ENCODE results near the gene TBC1D14. TPM values are rescaled to one million over a fixed set of nuclear protein-coding genes. Genes with fewer than 3 reads are reported as not detected.

TBC1D14 gene
- total and polyA plus RNA-seq, 11 donors, result 9.8 to 51.0 (median 34.3) TPM

- 73 to 91% (median 86%) methylated on average over 8 to 12 of the region's 12 CpGs for WGBS, 4 donors
- intact Hi-C loops (cut with DNase I), result no loop called here
- no peaks in the 10 kb centered on the region for H3K27me3 ChIP-seq
- no peak overlapping the region for H3K4me3 ChIP-seq
- ATAC-seq (peak; percentile 81 to 86 (median 84)), DNase-seq (peak in 2 of 5 donors; percentile 60 to 73)
- TF ChIP-seq POLR2A (IDR thresholded peaks at IDR 0.05), result no peak
- TF ChIP-seq, protein P1, sequence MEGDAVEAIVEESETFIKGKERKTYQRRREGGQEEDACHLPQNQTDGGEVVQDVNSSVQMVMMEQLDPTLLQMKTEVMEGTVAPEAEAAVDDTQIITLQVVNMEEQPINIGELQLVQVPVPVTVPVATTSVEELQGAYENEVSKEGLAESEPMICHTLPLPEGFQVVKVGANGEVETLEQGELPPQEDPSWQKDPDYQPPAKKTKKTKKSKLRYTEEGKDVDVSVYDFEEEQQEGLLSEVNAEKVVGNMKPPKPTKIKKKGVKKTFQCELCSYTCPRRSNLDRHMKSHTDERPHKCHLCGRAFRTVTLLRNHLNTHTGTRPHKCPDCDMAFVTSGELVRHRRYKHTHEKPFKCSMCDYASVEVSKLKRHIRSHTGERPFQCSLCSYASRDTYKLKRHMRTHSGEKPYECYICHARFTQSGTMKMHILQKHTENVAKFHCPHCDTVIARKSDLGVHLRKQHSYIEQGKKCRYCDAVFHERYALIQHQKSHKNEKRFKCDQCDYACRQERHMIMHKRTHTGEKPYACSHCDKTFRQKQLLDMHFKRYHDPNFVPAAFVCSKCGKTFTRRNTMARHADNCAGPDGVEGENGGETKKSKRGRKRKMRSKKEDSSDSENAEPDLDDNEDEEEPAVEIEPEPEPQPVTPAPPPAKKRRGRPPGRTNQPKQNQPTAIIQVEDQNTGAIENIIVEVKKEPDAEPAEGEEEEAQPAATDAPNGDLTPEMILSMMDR (IDR thresholded peaks at IDR 0.05), result peak in 1 of 12 donors; percentile 19
- peaks cover 0 to 77% (median 17%) of the 10 kb centered on the region in 12 donors for H3K4me1 ChIP-seq
- peak overlapping the region in 9 of 12 donors; percentile 2 to 96 (median 13) for H3K27ac ChIP-seq
- H3K36me3 ChIP-seq, result peaks cover 0 to 23% (median 12%) of the 10 kb centered on the region in 9 donors
- H3K9me3 ChIP-seq, result no peaks in the 10 kb centered on the region
These were observed 14.7 kb downstream of the TBC1D14 start for GRCh38 chr4:6924361-6924779.

DNA sequence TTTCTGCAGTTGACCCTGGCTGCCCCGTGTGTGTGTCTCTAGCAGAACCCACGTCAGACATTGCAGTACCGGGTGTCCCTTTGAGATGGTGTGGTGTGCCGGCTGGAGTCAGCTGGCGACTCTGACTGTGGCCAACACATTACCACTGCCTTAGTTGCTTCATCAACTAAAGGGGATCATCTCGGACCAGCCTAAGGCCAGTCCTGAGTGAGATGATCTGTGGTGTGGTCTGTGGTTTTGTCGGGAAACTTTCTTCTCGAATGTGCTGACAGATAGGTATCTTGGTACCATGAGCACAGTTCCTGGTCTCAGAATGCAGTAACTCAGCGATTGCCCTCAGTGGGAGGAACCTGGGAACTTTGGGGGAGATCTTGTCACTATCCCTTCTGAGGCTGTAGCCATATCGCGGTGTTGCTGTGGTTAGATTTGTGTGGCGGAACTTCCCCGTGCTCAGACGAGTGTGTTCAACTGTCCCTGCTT, 15.8 kb downstream of the TBC1D14 start:
- 81 to 90% (median 85%) methylated on average over 14 of the region's 14 CpGs for WGBS, 4 donors

GRCh38 chr4:6926081-6926480, 16.5 kb downstream of the TBC1D14 start:
- no peak for DNase-seq
- intact Hi-C loops (cut with DNase I), result no loop called here

More for the DNA sequence above, 15.8 kb downstream of the TBC1D14 start:
- Histone ChIP-seq H3K9me3 (no peaks in the 10 kb centered on the region), H3K27me3 (no peaks in the 10 kb centered on the region), H3K4me1 (peaks cover 0 to 77% (median 26%) of the 10 kb centered on the region in 12 donors), H3K27ac (peak overlapping the region in 4 of 12 donors; percentile 4 to 96 (median 34)), H3K36me3 (peaks cover 0 to 23% (median 12%) of the 10 kb centered on the region in 9 donors), H3K4me3 (no peak overlapping the region)
- intact Hi-C loops (cut with DNase I), result no loop called here
- TF ChIP-seq POLR2A (IDR thresholded peaks at IDR 0.05), result no peak
- TF ChIP-seq, protein P1 (IDR thresholded peaks at IDR 0.05), result no peak
- ATAC-seq (peak; percentile 12 to 57 (median 29)), DNase-seq (peak in 1 of 5 donors; percentile 64)

More at GRCh38 chr4:6926081-6926480, 16.5 kb downstream of the TBC1D14 start:
- Histone ChIP-seq H3K36me3 (peaks cover 0 to 23% (median 12%) of the 10 kb centered on the region in 9 donors), H3K4me1 (peaks cover 0 to 77% (median 26%) of the 10 kb centered on the region in 12 donors), H3K9me3 (no peaks in the 10 kb centered on the region), H3K27me3 (no peaks in the 10 kb centered on the region), H3K27ac (peak overlapping the region in 7 of 12 donors; percentile 4 to 96 (median 36)), H3K4me3 (peak overlapping the region in 1 of 12 donors; percentile 27)
- 90 to 93% (median 93%) methylated on average over 19 of the region's 19 CpGs for WGBS, 4 donors
- no peak for TF ChIP-seq POLR2A (IDR thresholded peaks at IDR 0.05)
- TF ChIP-seq, protein P1 (IDR thresholded peaks at IDR 0.05), result no peak
- ATAC-seq, result peak in 2 of 4 donors; percentile 15 to 37

Measured in heart left ventricle (tissue), 16 donors.